ENCODE results near the gene TECPR2. TPM values are rescaled to one million over a fixed set of nuclear protein-coding genes. Genes with fewer than 3 reads are reported as not detected.

TECPR2 gene
- total RNA-seq, 2 experiments from 2014 or later, result 10.3 to 13.1 TPM

GRCh38 chr14:102524451-102525218 lies 161.9 kb downstream of the TECPR2 start:
- DNase-seq, result peak; percentile 99
- ATAC-seq, result peak; percentile 99
- Mint-ChIP-seq H3K36me3 (no peaks in the 10 kb centered on the region), H3K4me1 (peaks cover 33% of the 10 kb centered on the region), H3K9me3 (ENCODE audit: low read depth) (no peaks in the 10 kb centered on the region), H3K4me3 (peak overlapping the region; percentile 90), H3K27me3 (no peaks in the 10 kb centered on the region), H3K27ac (peak overlapping the region; percentile 86)
- CTCF ChIA-PET, result interaction anchor here (0.6 to 3.5 kb wide), 33 partner anchors 10 to 868 kb away, joined by 3 to 24 read pairs (median 4); partner anchors contain the start of genes ANKRD9 and ZNF839

GRCh38 chr14:102525219-102525928 lies 162.6 kb downstream of the TECPR2 start:
- no peaks in the 10 kb centered on the region for H3K9me3 Mint-ChIP-seq (ENCODE audit: low read depth)
- DNase-seq, result peak; percentile 74
- peak overlapping the region; percentile 86 for H3K27ac Mint-ChIP-seq
- peak overlapping the region; percentile 90 for H3K4me3 Mint-ChIP-seq
- CTCF ChIA-PET, result interaction anchor here (0.6 to 3.5 kb wide), 30 partner anchors 10 to 867 kb away, joined by 3 to 24 read pairs (median 5); partner anchors contain the start of genes ANKRD9 and ZNF839
- H3K27me3 Mint-ChIP-seq, result no peaks in the 10 kb centered on the region
- no peaks in the 10 kb centered on the region for H3K36me3 Mint-ChIP-seq
- peak; percentile 22 for ATAC-seq
- peaks cover 33% of the 10 kb centered on the region for H3K4me1 Mint-ChIP-seq

- H3K4me1 Mint-ChIP-seq, result peaks cover 33% of the 10 kb centered on the region
- peak overlapping the region; percentile 90 for H3K4me3 Mint-ChIP-seq
- CTCF ChIA-PET, result interaction anchor here (1.5 to 3.5 kb wide), 4 partner anchors 11 to 207 kb away, joined by 11 to 24 read pairs (median 22); partner anchors contain the start of gene ZNF839
- peak overlapping the region; percentile 86 for H3K27ac Mint-ChIP-seq
- DNase-seq (no peak), ATAC-seq (no peak)
- H3K27me3 Mint-ChIP-seq, result no peaks in the 10 kb centered on the region
- no peaks in the 10 kb centered on the region for H3K9me3 Mint-ChIP-seq (ENCODE audit: low read depth)
- H3K36me3 Mint-ChIP-seq, result no peaks in the 10 kb centered on the region
Observed at GRCh38 chr14:102525929-102526497, 163.3 kb downstream of the TECPR2 start.

GRCh38 chr14:102528431-102529170 lies 165.9 kb downstream of the TECPR2 start:
- ATAC-seq (no peak), DNase-seq (no peak)
- CTCF ChIA-PET, result interaction anchor here (1.3 to 1.5 kb wide), 2 partner anchors 12 to 166 kb away, joined by 3 read pairs; no protein-coding TSS in a partner anchor
- Mint-ChIP-seq H3K27ac (no peak overlapping the region), H3K4me1 (peaks cover 26% of the 10 kb centered on the region), H3K27me3 (no peaks in the 10 kb centered on the region), H3K4me3 (no peak overlapping the region), H3K36me3 (no peaks in the 10 kb centered on the region), H3K9me3 (ENCODE audit: low read depth) (no peaks in the 10 kb centered on the region)

- CTCF ChIA-PET, result no interaction called here
- no peaks in the 10 kb centered on the region for H3K27me3 Mint-ChIP-seq
- DNase-seq (no peak), ATAC-seq (no peak)
- H3K9me3 Mint-ChIP-seq (ENCODE audit: low read depth), result no peaks in the 10 kb centered on the region
- H3K4me3 Mint-ChIP-seq, result no peak overlapping the region
- H3K36me3 Mint-ChIP-seq, result no peaks in the 10 kb centered on the region
- peaks cover 5% of the 10 kb centered on the region for H3K4me1 Mint-ChIP-seq
- no peak overlapping the region for H3K27ac Mint-ChIP-seq
Observed at GRCh38 chr14:102530828-102531478, 168.2 kb downstream of the TECPR2 start.

GRCh38 chr14:102532204-102532658 lies 169.5 kb downstream of the TECPR2 start:
- CTCF ChIA-PET, result no interaction called here
- Mint-ChIP-seq H3K4me3 (no peak overlapping the region), H3K27ac (no peak overlapping the region), H3K9me3 (ENCODE audit: low read depth) (no peaks in the 10 kb centered on the region), H3K4me1 (no peaks in the 10 kb centered on the region), H3K36me3 (no peaks in the 10 kb centered on the region), H3K27me3 (no peaks in the 10 kb centered on the region)
- DNase-seq (no peak), ATAC-seq (no peak)

GRCh38 chr14:102537981-102538601 lies 175.3 kb downstream of the TECPR2 start:
- H3K9me3 Mint-ChIP-seq (ENCODE audit: low read depth), result no peaks in the 10 kb centered on the region
- peaks cover 3% of the 10 kb centered on the region for H3K27me3 Mint-ChIP-seq
- CTCF ChIA-PET, result interaction anchor here (1.2 to 2.3 kb wide), 2 partner anchors 14 to 20 kb away, joined by 3 to 8 read pairs; no protein-coding TSS in a partner anchor
- H3K36me3 Mint-ChIP-seq, result no peaks in the 10 kb centered on the region
- ATAC-seq (no peak), DNase-seq (no peak)
- no peak overlapping the region for H3K4me3 Mint-ChIP-seq
- H3K27ac Mint-ChIP-seq, result no peak overlapping the region
- no peaks in the 10 kb centered on the region for H3K4me1 Mint-ChIP-seq

GRCh38 chr14:102538602-102539543 lies 176.1 kb downstream of the TECPR2 start:
- Mint-ChIP-seq H3K9me3 (ENCODE audit: low read depth) (no peaks in the 10 kb centered on the region), H3K4me1 (peaks cover under 1% of the 10 kb centered on the region), H3K36me3 (no peaks in the 10 kb centered on the region), H3K27ac (no peak overlapping the region), H3K4me3 (no peak overlapping the region), H3K27me3 (peaks cover 10% of the 10 kb centered on the region)
- CTCF ChIA-PET, result interaction anchor here (2.3 kb wide), 1 partner anchor 15 kb away, joined by 8 read pairs; no protein-coding TSS in a partner anchor
- ATAC-seq, result no peak
- no peak for DNase-seq

- H3K4me1 Mint-ChIP-seq, result peaks cover 3% of the 10 kb centered on the region
- no peaks in the 10 kb centered on the region for H3K36me3 Mint-ChIP-seq
- no peak overlapping the region for H3K27ac Mint-ChIP-seq
- H3K9me3 Mint-ChIP-seq (ENCODE audit: low read depth), result no peaks in the 10 kb centered on the region
- no peak overlapping the region for H3K4me3 Mint-ChIP-seq
- CTCF ChIA-PET, result no interaction called here
- no peak for DNase-seq
- no peak for ATAC-seq
- peaks cover 14% of the 10 kb centered on the region for H3K27me3 Mint-ChIP-seq
Observed at GRCh38 chr14:102539544-102540314, 177.0 kb downstream of the TECPR2 start.

GRCh38 chr14:102540315-102541028 lies 177.7 kb downstream of the TECPR2 start:
- Mint-ChIP-seq H3K27ac (no peak overlapping the region), H3K36me3 (no peaks in the 10 kb centered on the region), H3K9me3 (ENCODE audit: low read depth) (no peaks in the 10 kb centered on the region), H3K4me3 (no peak overlapping the region), H3K27me3 (peaks cover 19% of the 10 kb centered on the region), H3K4me1 (peaks cover 3% of the 10 kb centered on the region)
- DNase-seq, result no peak
- ATAC-seq, result no peak
- CTCF ChIA-PET, result no interaction called here
